ENCODE results near the gene TBC1D1.

TBC1D1 gene

DNA sequence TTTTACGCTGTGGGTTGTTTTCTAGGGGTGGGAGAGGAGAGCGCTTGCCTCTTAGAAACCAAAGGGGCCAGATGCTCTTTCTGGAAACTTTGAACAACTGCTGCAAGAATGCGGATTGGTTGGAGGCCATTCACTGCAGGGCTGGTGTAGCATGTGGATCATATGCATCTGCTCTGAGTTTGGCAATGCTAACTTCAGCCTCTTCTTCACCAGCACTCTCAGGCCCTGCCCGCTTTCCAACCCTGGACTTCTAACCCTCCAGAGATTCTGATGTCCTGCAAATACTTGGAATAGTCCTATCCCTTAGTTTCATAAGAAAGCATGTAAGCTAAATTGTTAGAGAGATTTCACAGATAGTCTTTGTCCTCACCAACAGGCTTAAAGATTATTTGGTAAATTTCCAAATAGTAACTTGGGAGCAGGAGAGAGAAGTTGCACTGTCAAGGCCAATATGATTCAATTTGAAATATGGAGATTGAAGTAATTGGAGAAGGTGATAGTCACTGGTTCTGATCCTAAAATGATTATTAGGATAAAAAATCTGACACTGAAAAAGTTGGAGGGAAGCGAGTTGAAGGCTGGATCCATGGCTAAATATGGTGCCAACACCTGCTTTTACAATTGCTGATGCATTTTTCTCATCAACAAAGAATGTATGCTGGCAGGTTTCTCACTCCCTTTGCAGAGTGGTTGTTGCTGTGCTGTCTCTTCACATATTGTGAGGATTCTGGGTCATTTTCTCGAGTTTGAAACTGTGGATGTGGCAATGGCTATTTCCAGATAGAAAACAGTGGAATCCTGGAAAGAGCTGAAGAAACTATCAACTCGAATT is 279.7 kb downstream of the TBC1D1 start:
- Histone ChIP-seq H3K9ac (ENCODE audit: low read depth, low read length) (no peak overlapping the region), H3K27me3 (ENCODE audit: insufficient read depth, low read length) (no peaks in the 10 kb centered on the region)

GRCh38 chr4:38172078-38172477 is 281.2 kb downstream of the TBC1D1 start:
- Histone ChIP-seq H3K9ac (ENCODE audit: low read depth, low read length) (no peak overlapping the region), H3K9me3 (ENCODE audit: insufficient read depth, low read depth, low read length) (no peaks in the 10 kb centered on the region), H3K36me3 (ENCODE audit: insufficient read depth, low read depth, low read length) (no peaks in the 10 kb centered on the region), H3K27me3 (ENCODE audit: insufficient read depth, low read length) (no peaks in the 10 kb centered on the region), H3K27ac (ENCODE audit: low read length) (no peak overlapping the region), H3K4me3 (ENCODE audit: low read length) (no peak overlapping the region), H3K4me1 (ENCODE audit: insufficient read depth, low read length) (no peaks in the 10 kb centered on the region)

More for the DNA sequence above, 279.7 kb downstream of the TBC1D1 start:
- no peaks in the 10 kb centered on the region for H3K36me3 ChIP-seq (ENCODE audit: insufficient read depth, low read depth, low read length)
- H3K27ac ChIP-seq (ENCODE audit: low read length), result no peak overlapping the region
- H3K9me3 ChIP-seq (ENCODE audit: insufficient read depth, low read depth, low read length), result no peaks in the 10 kb centered on the region
- no peaks in the 10 kb centered on the region for H3K4me1 ChIP-seq (ENCODE audit: insufficient read depth, low read length)
- H3K4me3 ChIP-seq (ENCODE audit: low read length), result no peak overlapping the region

DNA sequence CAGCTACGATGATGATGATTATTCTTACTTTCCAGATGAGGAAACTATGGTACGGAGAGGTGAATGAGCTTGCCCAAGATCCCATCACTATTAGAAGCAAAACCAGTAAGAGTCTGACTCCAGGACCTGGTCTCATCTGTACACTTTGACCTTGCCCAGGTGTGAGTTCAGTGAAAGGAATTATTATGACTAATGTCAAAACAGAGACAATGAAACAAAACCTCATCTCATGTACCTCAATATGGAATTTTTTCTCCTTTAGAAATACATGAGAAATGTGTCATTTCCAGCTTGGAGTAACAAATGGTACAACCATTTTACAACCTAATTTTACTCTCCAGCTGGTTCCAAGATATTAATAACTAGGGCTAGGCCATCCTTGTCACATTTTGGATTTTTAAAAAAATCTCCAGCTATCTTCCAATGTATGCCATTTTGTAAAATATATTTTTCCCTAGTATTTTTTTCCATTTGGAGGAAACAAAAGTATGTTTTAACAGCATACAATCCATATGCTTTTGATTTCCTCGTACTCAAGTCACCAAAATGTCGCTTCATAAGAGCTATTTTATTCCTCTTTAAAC is 283.1 kb downstream of the TBC1D1 start:
- Histone ChIP-seq H3K36me3 (ENCODE audit: insufficient read depth, low read depth, low read length) (no peaks in the 10 kb centered on the region), H3K4me1 (ENCODE audit: insufficient read depth, low read length) (no peaks in the 10 kb centered on the region), H3K9me3 (ENCODE audit: insufficient read depth, low read depth, low read length) (no peaks in the 10 kb centered on the region), H3K27ac (ENCODE audit: low read length) (no peak overlapping the region), H3K9ac (ENCODE audit: low read depth, low read length) (no peak overlapping the region), H3K4me3 (ENCODE audit: low read length) (no peak overlapping the region), H3K27me3 (ENCODE audit: insufficient read depth, low read length) (no peaks in the 10 kb centered on the region)

- Histone ChIP-seq H3K4me3 (ENCODE audit: low read length) (no peak overlapping the region), H3K9ac (ENCODE audit: low read depth, low read length) (no peak overlapping the region), H3K36me3 (ENCODE audit: insufficient read depth, low read depth, low read length) (no peaks in the 10 kb centered on the region), H3K4me1 (ENCODE audit: insufficient read depth, low read length) (no peaks in the 10 kb centered on the region), H3K27me3 (ENCODE audit: insufficient read depth, low read length) (no peaks in the 10 kb centered on the region), H3K9me3 (ENCODE audit: insufficient read depth, low read depth, low read length) (no peaks in the 10 kb centered on the region), H3K27ac (ENCODE audit: low read length) (no peak overlapping the region)
Observed at GRCh38 chr4:38174801-38175200, 283.9 kb downstream of the TBC1D1 start.

GRCh38 chr4:38176165-38176564 is 285.3 kb downstream of the TBC1D1 start:
- Histone ChIP-seq H3K4me1 (ENCODE audit: insufficient read depth, low read length) (no peaks in the 10 kb centered on the region), H3K27me3 (ENCODE audit: insufficient read depth, low read length) (no peaks in the 10 kb centered on the region), H3K9ac (ENCODE audit: low read depth, low read length) (no peak overlapping the region), H3K27ac (ENCODE audit: low read length) (no peak overlapping the region), H3K36me3 (ENCODE audit: insufficient read depth, low read depth, low read length) (no peaks in the 10 kb centered on the region), H3K9me3 (ENCODE audit: insufficient read depth, low read depth, low read length) (no peaks in the 10 kb centered on the region), H3K4me3 (ENCODE audit: low read length) (no peak overlapping the region)

GRCh38 chr4:38177035-38177546 is 286.2 kb downstream of the TBC1D1 start:
- Histone ChIP-seq H3K4me3 (ENCODE audit: low read length) (no peak overlapping the region), H3K27me3 (ENCODE audit: insufficient read depth, low read length) (no peaks in the 10 kb centered on the region), H3K4me1 (ENCODE audit: insufficient read depth, low read length) (no peaks in the 10 kb centered on the region), H3K36me3 (ENCODE audit: insufficient read depth, low read depth, low read length) (no peaks in the 10 kb centered on the region), H3K27ac (ENCODE audit: low read length) (no peak overlapping the region), H3K9ac (ENCODE audit: low read depth, low read length) (no peak overlapping the region), H3K9me3 (ENCODE audit: insufficient read depth, low read depth, low read length) (peaks cover 6% of the 10 kb centered on the region; the same call in 1 of the 2 replicates)

GRCh38 chr4:38177641-38178391 is 286.9 kb downstream of the TBC1D1 start:
- Histone ChIP-seq H3K9me3 (ENCODE audit: insufficient read depth, low read depth, low read length) (peaks cover 6% of the 10 kb centered on the region; the same call in 1 of the 2 replicates), H3K27me3 (ENCODE audit: insufficient read depth, low read length) (no peaks in the 10 kb centered on the region), H3K4me3 (ENCODE audit: low read length) (no peak overlapping the region), H3K9ac (ENCODE audit: low read depth, low read length) (no peak overlapping the region), H3K4me1 (ENCODE audit: insufficient read depth, low read length) (no peaks in the 10 kb centered on the region), H3K36me3 (ENCODE audit: insufficient read depth, low read depth, low read length) (no peaks in the 10 kb centered on the region), H3K27ac (ENCODE audit: low read length) (no peak overlapping the region)

GRCh38 chr4:38178392-38178995 is 287.6 kb downstream of the TBC1D1 start:
- Histone ChIP-seq H3K27me3 (ENCODE audit: insufficient read depth, low read length) (no peaks in the 10 kb centered on the region), H3K27ac (ENCODE audit: low read length) (no peak overlapping the region), H3K9ac (ENCODE audit: low read depth, low read length) (no peak overlapping the region), H3K4me3 (ENCODE audit: low read length) (no peak overlapping the region), H3K36me3 (ENCODE audit: insufficient read depth, low read depth, low read length) (no peaks in the 10 kb centered on the region), H3K4me1 (ENCODE audit: insufficient read depth, low read length) (no peaks in the 10 kb centered on the region), H3K9me3 (ENCODE audit: insufficient read depth, low read depth, low read length) (peaks cover 6% of the 10 kb centered on the region; the same call in 1 of the 2 replicates)

DNA sequence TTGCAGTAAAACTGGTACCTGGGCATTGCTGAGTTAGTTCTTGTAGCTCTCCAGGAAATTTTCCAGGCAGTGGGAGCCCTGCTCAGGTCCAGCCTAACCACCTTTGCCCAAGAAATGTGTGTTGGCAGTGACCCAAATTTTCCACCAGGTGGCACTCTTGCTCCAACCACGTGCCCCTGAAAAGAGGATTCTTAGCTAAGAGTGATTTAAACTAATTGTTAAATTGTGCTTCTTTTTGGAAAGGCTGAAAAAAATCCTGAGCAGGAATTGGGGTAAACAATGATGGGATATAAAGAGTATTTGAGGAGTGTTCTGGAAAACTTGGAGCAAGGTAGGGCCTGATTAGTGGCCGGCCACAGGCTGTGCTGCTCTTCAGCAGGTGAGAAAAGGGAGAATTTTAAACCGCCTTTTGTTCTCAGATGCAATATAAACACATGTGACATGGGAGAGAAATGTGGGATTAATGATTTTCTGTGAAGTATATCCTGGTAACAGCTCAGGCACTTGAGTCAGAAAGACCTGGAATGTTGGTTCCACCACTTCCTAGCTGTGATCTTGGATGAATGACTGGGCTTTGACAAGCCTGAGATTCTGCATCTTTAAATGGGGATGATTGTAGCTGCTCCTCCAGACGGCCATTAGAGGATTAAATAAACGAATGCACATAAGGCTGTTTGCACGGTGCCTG is 288.9 kb downstream of the TBC1D1 start:
- no peak overlapping the region for H3K9ac ChIP-seq (ENCODE audit: low read depth, low read length)
- H3K4me3 ChIP-seq (ENCODE audit: low read length), result no peak overlapping the region
- no peaks in the 10 kb centered on the region for H3K36me3 ChIP-seq (ENCODE audit: insufficient read depth, low read depth, low read length)
- H3K27me3 ChIP-seq (ENCODE audit: insufficient read depth, low read length), result no peaks in the 10 kb centered on the region
- H3K4me1 ChIP-seq (ENCODE audit: insufficient read depth, low read length), result no peaks in the 10 kb centered on the region
- no peak overlapping the region for H3K27ac ChIP-seq (ENCODE audit: low read length)
- H3K9me3 ChIP-seq (ENCODE audit: insufficient read depth, low read depth, low read length), result peaks cover 6% of the 10 kb centered on the region; the same call in 1 of the 2 replicates

- Histone ChIP-seq H3K4me3 (ENCODE audit: low read length) (no peak overlapping the region), H3K27me3 (ENCODE audit: insufficient read depth, low read length) (no peaks in the 10 kb centered on the region), H3K36me3 (ENCODE audit: insufficient read depth, low read depth, low read length) (no peaks in the 10 kb centered on the region), H3K9ac (ENCODE audit: low read depth, low read length) (no peak overlapping the region), H3K4me1 (ENCODE audit: insufficient read depth, low read length) (no peaks in the 10 kb centered on the region), H3K27ac (ENCODE audit: low read length) (no peak overlapping the region), H3K9me3 (ENCODE audit: insufficient read depth, low read depth, low read length) (peaks cover 6% of the 10 kb centered on the region; the same call in 1 of the 2 replicates)
Observed at GRCh38 chr4:38180456-38180855, 289.6 kb downstream of the TBC1D1 start.

GRCh38 chr4:38181286-38181685 is 290.4 kb downstream of the TBC1D1 start:
- H3K27me3 ChIP-seq (ENCODE audit: insufficient read depth, low read length), result no peaks in the 10 kb centered on the region
- no peak overlapping the region for H3K9ac ChIP-seq (ENCODE audit: low read depth, low read length)
- H3K27ac ChIP-seq (ENCODE audit: low read length), result no peak overlapping the region
- no peak overlapping the region for H3K4me3 ChIP-seq (ENCODE audit: low read length)
- peaks cover 6% of the 10 kb centered on the region; the same call in 1 of the 2 replicates for H3K9me3 ChIP-seq (ENCODE audit: insufficient read depth, low read depth, low read length)
- no peaks in the 10 kb centered on the region for H3K4me1 ChIP-seq (ENCODE audit: insufficient read depth, low read length)
- H3K36me3 ChIP-seq (ENCODE audit: insufficient read depth, low read depth, low read length), result no peaks in the 10 kb centered on the region

Data from iPS-20b (cell line).